HepG2 (cell line): ENCODE measurements around the gene TSKU. TPM values are rescaled to one million over a fixed set of nuclear protein-coding genes. Genes with fewer than 3 reads are reported as not detected.

Source experiments
- DZIP1 ChIP-seq: sonication (generic); formaldehyde crosslinking; IDR thresholded peaks from 2 replicates; pipeline ENCODE4 v1.5.0; 2020; ENCODE audit warnings: mild to moderate bottlenecking, missing genetic modification reagents
- FOSL2 ChIP-seq: sonication (generic); formaldehyde crosslinking; IDR thresholded peaks from 2 replicates; pipeline ENCODE4 v1.4.0; 2020; ENCODE audit warnings: missing genetic modification reagents
- MED1 ChIP-seq: sonication (generic); formaldehyde crosslinking; IDR thresholded peaks from 2 replicates; pipeline ENCODE4 v1.4.0; 2020; ENCODE audit warnings: missing genetic modification reagents
- MXD3 ChIP-seq: IDR thresholded peaks from 2 replicates; pipeline ENCODE4 v1.6.1; 2016; ENCODE audit warnings: mild to moderate bottlenecking, missing biosample characterization, missing genetic modification reagents
- SP1 ChIP-seq, 2 experiments: fragments of 450-650 bp in 1 of 2; sonication (generic) in 1 of 2; formaldehyde crosslinking in 1 of 2; IDR thresholded peaks; 2 replicates each; pipeline versions ENCODE4 v1.4.0 to v1.6.1; 2016 to 2020; ENCODE audit warnings: missing genetic modification reagents in 1 of 2
- TRIM22 ChIP-seq: fragments of 450-650 bp; IDR thresholded peaks from 2 replicates; pipeline ENCODE4 v1.6.1; 2017
- TRIM24 ChIP-seq: sonication (generic); formaldehyde crosslinking; IDR thresholded peaks from 2 replicates; pipeline ENCODE4 v1.8.0; 2022; ENCODE audit warnings: mild to moderate bottlenecking, missing genetic modification reagents
- WIZ ChIP-seq: sonication (generic); formaldehyde crosslinking; IDR thresholded peaks from 2 replicates; pipeline ENCODE4 v1.5.1; 2020; ENCODE audit warnings: mild to moderate bottlenecking, missing genetic modification reagents
- ZFAT ChIP-seq: sonication (generic); formaldehyde crosslinking; conservative IDR thresholded peaks from 2 replicates; pipeline ENCODE4 v1.8.1; 2023; ENCODE audit warnings: missing genetic modification reagents, inconsistent platforms
- ZKSCAN5 ChIP-seq: sonication (generic); formaldehyde crosslinking; IDR thresholded peaks from 2 replicates; pipeline ENCODE4 v1.5.1; 2020; ENCODE audit warnings: mild to moderate bottlenecking, missing genetic modification reagents
- ZNF10 ChIP-seq: sonication (generic); formaldehyde crosslinking; IDR thresholded peaks from 2 replicates; pipeline ENCODE4 v1.4.0; 2020; ENCODE audit warnings: mild to moderate bottlenecking, low read depth, missing genetic modification reagents, borderline replicate concordance
- ZNF570 ChIP-seq: sonication (generic); formaldehyde crosslinking; IDR thresholded peaks from 2 replicates; pipeline ENCODE4 v1.4.0; 2020; ENCODE audit warnings: mild to moderate bottlenecking, missing genetic modification reagents, borderline replicate concordance
- ZNF703 ChIP-seq: sonication (generic); formaldehyde crosslinking; IDR thresholded peaks from 2 replicates; pipeline ENCODE4 v1.5.1; 2020; ENCODE audit warnings: missing genetic modification reagents, mild to moderate bottlenecking, moderate library complexity, borderline replicate concordance
- polyA plus RNA-seq, 8 experiments: library from polyadenylated mRNA; depleted of rRNA in 3 of 8; stranded (reverse) in 7 of 8; unstranded in 1 of 8; fragments of >200 nt; fragmentation: Illumina TruSeq in 4 of 8; extraction: Trizol in 4 of 8; gene quantifications; 2 replicates each; pipeline versions ENCODE4 v1.2.1 to v1.2.3, GENCODE V29; 2011 to 2016; ENCODE audit warnings: low read depth in 4 of 8, missing spikeins in 1 of 8, mixed read lengths in 1 of 8; ENCODE audit not compliant: insufficient read depth in 1 of 8
- total RNA-seq, 5 experiments: library from RNA; depleted of rRNA; stranded (reverse); fragments of >200 nt; fragmentation: Illumina TruSeq; extraction: Trizol; gene quantifications; 2 replicates each; pipeline ENCODE4 v1.2.3, GENCODE V29; 2016; ENCODE audit warnings: low read depth in 1 of 5
- TF ChIP-seq, protein P1 (sequence below): sonication (generic); formaldehyde crosslinking; IDR thresholded peaks from 2 replicates; pipeline ENCODE4 v1.9.0; 2021; ENCODE audit warnings: missing genetic modification reagents, borderline replicate concordance
- TF ChIP-seq, protein P2 (sequence below): sonication (generic); formaldehyde crosslinking; IDR thresholded peaks from 2 replicates; pipeline ENCODE4 v1.4.0; 2020; ENCODE audit warnings: missing genetic modification reagents
- TF ChIP-seq, protein P3 (sequence below): sonication (generic); formaldehyde crosslinking; conservative IDR thresholded peaks from 2 replicates; pipeline ENCODE4 v1.4.0; 2020; ENCODE audit warnings: missing genetic modification reagents

Gene TSKU
- total and polyA plus RNA-seq, 2 of the 13 experiments (the other 11 are each of a cell fraction or from before 2014, with no cell fraction given): 20.3 to 21.4 TPM

DNA sequence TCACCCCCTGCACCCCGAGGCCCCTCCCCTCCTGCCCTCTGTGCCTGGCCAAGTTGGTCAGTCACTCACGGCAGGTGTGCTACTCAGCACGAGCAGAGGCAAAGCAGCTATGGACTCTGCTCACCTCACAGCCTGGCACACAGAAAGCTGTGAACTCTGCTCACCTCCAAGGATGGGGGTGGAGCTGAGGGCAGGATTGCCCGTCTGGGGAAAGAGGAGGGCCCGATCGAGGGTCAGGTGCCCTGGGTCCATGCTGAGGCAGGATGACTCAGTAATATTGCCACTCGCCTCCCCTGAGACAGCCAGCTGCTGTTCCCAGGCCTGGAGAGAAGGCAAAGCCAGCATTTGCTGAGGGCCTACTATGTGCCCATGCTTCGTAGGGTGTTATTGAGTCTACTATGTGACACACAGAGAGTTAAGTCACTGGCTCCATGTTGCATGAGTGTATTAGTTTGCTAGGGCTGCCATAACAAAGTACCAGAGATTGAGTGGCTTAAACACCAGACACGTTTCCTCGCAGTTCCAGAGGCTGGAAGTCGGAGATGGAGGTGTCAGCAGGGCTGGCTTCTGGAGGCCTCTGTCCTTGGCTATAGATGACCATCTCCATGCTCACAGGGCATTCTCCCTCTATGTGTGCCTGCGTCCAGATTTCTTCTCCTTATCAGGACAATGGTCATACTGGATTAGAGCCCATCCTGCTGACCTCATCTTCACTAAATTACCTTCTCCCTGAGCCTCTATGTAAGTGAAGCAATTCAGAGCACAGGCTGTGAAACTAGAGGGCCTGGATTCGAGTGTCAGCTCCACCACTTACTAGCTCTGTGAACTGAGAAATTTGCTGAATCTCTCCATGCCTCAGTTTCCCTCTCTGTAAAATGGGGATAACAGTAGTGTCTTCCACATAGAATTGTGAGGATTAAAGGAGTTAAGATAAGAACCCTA lies 13.2 kb upstream of the TSKU start (continued):
- TF ChIP-seq, protein P1, sequence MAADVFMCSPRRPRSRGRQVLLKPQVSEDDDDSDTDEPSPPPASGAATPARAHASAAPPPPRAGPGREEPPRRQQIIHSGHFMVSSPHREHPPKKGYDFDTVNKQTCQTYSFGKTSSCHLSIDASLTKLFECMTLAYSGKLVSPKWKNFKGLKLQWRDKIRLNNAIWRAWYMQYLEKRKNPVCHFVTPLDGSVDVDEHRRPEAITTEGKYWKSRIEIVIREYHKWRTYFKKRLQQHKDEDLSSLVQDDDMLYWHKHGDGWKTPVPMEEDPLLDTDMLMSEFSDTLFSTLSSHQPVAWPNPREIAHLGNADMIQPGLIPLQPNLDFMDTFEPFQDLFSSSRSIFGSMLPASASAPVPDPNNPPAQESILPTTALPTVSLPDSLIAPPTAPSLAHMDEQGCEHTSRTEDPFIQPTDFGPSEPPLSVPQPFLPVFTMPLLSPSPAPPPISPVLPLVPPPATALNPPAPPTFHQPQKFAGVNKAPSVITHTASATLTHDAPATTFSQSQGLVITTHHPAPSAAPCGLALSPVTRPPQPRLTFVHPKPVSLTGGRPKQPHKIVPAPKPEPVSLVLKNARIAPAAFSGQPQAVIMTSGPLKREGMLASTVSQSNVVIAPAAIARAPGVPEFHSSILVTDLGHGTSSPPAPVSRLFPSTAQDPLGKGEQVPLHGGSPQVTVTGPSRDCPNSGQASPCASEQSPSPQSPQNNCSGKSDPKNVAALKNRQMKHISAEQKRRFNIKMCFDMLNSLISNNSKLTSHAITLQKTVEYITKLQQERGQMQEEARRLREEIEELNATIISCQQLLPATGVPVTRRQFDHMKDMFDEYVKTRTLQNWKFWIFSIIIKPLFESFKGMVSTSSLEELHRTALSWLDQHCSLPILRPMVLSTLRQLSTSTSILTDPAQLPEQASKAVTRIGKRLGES (CRISPR knock-in tag): no peak
- peak; percentile 97 for TF ChIP-seq ZKSCAN5
- TF ChIP-seq, protein P2, sequence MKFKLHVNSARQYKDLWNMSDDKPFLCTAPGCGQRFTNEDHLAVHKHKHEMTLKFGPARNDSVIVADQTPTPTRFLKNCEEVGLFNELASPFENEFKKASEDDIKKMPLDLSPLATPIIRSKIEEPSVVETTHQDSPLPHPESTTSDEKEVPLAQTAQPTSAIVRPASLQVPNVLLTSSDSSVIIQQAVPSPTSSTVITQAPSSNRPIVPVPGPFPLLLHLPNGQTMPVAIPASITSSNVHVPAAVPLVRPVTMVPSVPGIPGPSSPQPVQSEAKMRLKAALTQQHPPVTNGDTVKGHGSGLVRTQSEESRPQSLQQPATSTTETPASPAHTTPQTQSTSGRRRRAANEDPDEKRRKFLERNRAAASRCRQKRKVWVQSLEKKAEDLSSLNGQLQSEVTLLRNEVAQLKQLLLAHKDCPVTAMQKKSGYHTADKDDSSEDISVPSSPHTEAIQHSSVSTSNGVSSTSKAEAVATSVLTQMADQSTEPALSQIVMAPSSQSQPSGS (CRISPR knock-in tag): no peak
- TF ChIP-seq FOSL2 (CRISPR knock-in tag): peak; percentile 90
- no peak for TF ChIP-seq SP1 (IDR thresholded peaks at IDR 0.05)
- TF ChIP-seq SP1 (CRISPR knock-in tag; IDR thresholded peaks at IDR 0.05): 0 out of 2 replicates have a peak, but pooled peaks have one; percentile 26
- TF ChIP-seq WIZ: no peak
- no peak for TF ChIP-seq TRIM22
- no peak for TF ChIP-seq DZIP1 (CRISPR knock-in tag)
- TF ChIP-seq MED1 (CRISPR knock-in tag): peak; percentile 83
- no peak for TF ChIP-seq MXD3 (CRISPR knock-in tag)
- no peak for TF ChIP-seq ZNF703 (CRISPR knock-in tag)
- TF ChIP-seq ZFAT (CRISPR knock-in tag): no peak
- TF ChIP-seq TRIM24 (CRISPR knock-in tag): no peak
- TF ChIP-seq ZNF10 (CRISPR knock-in tag): no peak
- TF ChIP-seq, protein P3, sequence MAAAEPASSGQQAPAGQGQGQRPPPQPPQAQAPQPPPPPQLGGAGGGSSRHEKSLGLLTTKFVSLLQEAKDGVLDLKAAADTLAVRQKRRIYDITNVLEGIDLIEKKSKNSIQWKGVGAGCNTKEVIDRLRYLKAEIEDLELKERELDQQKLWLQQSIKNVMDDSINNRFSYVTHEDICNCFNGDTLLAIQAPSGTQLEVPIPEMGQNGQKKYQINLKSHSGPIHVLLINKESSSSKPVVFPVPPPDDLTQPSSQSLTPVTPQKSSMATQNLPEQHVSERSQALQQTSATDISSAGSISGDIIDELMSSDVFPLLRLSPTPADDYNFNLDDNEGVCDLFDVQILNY (CRISPR knock-in tag): 0 out of 2 replicates have a peak, but pooled peaks have one; percentile 39
- no peak for TF ChIP-seq ZNF570 (CRISPR knock-in tag)
